Measurements from ENCODE around the gene CAMK1D.
A peak's percentile ranks its signal among the peaks of the same experiment; 100 is the strongest.
"Not testable (repeated sequence)": the region's sequence is repeated elsewhere in the genome, so short reads cannot be mapped to it uniquely, and the experiment has no call there.

The CAMK1D gene

DNA sequence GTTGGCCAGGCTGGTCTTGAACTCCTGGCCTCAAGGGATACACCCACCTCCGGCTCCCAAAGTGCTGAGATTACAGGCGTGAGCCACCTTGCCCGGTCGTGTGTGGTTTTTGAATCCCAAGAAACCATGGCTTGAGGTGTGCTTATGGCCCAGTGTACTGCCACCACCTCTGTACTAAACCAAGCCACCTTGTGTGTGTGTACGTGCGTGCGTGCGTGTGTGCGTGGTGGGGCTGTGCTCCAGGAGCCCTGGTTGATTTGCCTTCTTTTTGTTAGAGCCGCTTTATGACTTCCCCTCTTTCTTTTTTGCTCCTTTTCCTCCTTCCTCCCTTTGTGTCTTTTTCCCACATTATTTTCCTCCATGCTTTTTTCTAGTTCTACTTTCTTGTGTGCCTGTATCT is 121.4 kb downstream of the CAMK1D start:
- no peak for DNase-seq

DNA sequence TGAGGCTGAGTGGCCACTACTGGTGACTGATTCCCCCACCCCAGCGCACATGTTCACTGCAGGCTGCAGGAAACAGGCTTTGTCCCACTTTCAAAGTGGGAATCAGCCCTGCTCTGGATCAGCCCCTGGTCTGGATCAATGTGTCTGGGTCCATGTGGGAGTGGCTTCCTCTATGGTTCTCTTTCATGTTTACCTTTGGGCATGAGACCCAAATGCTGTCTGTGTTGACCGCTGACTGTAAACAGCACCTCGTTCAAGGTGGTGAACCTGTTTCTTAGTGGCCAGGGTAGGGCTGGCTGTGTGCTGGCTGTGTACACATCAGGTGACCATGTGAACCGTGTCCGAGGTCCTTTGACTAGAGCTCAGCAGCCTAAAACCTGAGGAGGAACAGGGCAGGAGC is 121.8 kb downstream of the CAMK1D start:
- DNase-seq = no peak

DNA sequence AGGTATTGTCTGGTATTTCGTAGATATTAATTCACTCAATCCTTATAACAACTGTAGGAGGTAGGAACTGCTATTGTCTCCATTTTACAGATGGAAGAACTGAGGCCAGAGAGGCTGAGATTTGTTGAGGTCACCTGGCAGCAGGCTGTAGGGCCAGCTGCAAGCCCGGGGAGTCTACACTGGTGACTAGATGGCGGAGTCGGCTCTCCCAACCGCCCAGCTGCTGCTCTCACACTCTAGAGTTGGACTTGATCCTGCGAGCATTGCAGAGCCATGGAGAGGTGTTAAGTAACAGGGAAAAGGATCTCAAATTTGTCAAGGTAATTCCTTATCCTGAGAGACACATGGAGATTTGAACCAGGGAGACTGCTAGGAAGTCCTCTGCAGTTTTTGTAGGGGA is 124.1 kb downstream of the CAMK1D start:
- DNase-seq = no peak

DNA sequence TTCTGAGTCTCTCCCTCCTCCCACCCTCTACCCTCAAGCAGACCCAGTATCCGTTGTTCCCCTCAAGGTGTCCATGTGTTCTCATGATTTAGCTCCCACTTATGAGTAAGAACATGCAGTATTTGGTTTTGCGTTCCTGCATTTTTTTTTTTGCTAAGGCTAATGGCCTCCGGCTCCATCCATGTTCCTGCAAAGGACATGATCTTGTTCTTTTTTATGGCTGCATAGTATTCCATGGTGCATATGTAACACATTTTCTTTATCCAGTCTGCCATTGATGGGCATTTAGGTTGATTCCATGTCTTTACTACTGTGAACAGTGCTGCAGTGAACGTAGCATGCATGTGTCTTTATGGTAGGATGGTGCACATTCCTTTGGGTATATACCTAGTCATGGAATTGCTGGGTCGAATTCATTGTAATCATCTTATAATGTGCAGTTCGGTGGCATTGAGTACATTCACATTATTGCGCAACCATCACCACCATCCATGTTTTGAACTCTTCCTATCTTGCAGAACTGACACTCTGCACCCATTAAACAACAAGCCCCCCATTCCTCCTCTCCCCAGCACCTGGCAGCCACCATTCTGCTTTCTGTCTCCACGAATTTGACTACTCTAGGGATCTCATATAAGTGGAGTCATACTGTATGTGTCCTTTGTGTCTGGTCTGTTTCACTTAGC is 125.5 kb downstream of the CAMK1D start:
- no peak for DNase-seq

DNA sequence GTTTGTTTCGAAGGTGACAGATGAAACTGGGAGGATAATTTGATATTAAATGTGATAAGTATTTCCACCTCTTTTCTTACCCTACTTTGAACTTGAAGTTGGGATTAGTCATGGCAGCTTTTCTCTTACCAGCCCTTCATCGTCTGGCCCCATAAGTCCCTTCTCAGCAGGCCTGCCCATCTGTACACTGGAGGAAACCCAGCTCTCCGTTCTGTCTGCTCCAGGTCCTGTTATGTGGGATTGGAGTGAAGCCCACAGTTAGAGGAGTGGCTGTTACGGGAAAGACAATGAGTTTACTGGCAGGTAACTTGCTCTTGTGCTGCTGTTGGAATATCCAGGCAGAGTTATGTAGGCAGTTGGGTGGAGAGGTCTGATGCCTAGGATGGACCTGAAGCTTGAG is 127.3 kb downstream of the CAMK1D start:
- no peak for DNase-seq

DNA sequence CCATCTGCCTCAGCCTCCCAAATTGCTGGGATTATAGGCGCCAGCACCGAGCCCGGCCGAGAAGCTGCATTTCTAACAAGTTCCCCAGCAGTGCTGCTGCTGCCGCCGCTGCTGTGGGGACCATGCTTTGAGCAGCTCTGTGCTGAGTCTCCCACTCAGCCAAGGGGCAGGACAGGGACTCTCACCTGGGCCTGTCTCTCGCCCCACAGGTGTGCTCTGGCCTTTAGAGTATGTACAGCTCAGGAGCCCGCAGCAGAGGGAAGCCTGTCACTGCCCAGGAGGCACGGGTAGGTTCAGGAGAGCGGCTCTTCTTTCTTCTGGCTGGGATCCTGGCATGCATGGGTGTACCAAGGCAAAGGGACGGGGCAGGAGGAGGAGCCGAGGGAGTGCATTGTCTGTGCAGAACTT is 130.1 kb downstream of the CAMK1D start:
- DNase-seq = no peak

DNA sequence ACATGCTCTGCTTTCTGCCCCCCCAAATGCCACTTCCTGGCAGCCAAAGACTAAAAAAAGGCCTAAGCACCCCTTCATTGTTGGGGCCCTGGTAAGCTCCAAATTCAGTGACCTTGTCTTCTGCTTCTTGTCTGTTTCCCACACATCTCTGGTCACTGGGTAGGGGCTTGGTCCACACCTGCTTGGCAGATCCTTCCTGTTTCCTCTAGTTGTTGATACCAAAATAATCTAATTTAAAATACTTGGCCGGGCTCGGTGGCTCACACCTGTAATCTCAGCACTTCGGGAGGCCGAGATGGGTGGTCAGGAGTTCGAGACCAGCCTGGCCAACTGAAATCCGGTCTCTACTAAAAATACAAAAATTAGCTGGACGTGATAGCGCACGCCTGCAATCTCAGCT is 130.6 kb downstream of the CAMK1D start:
- no peak for DNase-seq

DNA sequence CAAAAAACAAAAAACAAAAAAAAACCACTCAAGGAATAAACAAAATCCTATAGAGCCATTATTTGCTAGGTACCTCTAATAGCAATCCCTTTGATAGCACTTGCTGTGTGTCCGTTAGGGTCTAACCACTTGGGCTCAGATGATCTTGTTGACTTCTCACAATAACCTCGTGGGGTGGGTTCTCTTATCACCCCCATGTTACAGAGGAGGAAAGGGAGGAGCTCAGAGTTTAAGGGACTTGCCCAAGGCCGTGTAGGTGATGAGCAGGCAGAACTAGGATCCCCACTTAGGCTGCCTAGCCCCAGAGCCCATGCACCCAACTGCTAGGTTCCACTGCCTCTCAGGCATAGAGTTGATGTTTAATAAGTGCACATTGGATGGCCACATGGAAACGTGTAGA is 131.1 kb downstream of the CAMK1D start:
- DNase-seq = no peak

DNA sequence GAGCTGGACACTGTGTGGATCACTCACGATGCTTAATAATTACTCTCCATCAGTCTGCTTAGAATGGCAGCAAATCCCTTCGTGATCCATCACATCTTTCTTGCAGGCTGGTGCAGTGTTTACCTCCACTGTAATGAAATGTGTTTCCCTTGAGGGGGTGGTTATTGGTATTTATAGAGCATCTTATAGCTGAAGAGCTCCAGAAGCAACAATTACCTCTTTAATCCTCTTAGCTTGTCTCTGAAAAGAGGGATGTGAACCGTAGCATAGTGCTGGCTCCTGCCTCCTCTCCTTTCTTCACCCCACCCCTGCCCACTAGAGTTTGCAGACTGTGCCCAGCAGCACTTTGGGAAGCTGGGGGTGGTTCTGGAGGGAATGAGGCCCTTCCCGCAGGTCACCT is 132.6 kb downstream of the CAMK1D start:
- no peak for DNase-seq

DNA sequence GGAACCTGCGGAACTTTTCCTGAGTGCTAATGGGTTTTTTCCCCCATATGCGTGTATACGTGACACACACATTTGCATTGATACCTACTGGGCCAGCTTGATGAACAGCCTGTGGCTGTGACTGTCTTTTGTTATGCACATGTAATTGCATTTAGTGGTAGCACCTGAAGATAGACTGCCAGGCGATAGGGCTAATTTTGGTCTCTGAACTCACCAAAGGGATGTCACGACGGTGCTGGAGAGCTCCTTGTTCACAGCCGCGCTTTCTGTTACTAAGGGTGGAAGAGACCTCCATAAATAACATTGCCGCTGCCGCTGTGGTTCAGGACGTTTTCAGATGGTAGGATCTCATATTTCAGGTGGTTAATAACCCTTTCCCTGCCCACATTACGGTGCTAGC is 133.2 kb downstream of the CAMK1D start:
- DNase-seq = no peak

DNA sequence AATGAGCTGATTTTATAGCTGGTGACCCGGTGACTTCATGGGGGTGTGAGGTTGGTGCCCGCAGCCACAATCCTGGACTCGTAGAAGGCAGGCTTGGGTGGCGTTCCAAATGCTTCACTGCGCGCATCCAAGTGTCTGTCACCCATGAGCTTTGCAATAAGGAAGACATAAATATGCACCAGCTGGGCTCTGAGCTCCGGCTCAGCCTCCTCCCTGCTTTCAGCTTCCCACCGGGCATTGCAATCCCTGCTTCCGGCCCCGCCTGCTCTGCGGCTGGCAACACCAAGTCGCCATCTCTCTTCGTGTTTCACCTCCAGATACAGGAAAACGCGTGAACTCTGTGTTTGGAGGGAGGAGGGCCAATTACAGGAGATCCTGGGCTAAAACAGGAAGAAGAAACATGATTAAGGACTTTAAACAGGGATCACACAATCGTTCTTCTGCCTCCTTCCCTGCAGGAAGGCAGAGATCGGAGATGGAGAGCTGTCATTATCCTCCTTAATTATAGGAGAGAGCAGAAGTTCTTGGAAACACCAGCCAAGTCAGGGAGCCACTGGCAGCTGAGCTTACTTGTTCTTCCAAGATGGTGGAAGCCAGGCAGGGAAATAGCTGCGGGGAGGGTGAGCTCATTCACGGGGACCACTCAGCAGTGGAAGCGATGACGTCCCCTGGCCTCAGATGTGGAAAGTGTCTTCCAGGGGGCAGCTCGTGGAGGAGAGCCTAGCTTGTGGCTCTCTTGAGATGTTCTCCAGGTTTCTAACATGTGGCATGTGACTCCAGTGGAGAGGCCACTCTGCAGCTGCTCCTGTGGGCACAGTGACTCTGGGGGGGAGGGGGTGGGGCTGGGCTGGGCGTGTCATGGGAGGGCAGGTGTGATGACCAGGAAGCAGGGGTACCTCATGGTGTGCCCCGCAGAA is 134.9 kb downstream of the CAMK1D start:
- DNase-seq = no peak

DNA sequence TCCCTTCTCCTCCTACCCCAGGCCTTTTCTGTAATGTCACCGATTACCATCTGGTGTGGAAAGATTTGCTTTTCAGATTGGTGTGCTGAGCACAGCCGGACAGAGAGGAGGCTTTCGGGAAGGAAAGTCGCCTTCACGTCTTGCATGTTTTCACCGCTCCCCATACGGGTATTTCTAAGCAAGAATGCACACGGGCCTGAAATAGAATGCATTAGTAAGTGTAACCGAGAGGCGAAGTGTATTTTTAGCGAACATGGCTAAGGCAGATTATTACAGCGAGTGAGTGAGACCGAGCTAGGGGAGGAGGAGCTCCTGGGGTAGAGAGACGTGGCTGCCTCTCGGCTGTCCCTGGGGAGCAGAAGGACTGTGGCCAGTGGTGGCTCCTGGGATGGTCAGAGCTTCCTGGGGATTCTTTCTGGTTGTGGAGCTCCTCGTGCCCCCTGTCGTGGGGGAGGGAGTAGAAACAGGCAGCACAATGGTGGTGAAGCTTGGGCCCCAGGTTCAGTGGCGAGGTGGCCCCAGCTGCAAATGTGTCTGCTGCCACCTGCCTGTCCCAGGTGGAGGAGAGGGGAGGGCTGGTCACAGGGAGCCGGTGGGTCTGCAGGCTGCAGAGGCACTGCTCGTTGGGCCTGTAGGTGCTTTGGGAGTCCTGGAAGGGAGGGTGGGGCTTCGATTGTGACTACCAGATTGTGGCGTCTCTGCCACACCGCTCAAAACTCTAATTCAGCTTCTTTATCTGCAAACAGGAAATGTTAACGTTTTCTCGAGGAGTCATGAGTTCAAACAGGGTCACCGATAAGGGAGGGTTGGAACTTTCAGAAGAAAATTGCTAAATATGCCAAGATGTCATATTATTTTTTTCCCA is 135.8 kb downstream of the CAMK1D start:
- DNase-seq = peak; percentile 39

DNA sequence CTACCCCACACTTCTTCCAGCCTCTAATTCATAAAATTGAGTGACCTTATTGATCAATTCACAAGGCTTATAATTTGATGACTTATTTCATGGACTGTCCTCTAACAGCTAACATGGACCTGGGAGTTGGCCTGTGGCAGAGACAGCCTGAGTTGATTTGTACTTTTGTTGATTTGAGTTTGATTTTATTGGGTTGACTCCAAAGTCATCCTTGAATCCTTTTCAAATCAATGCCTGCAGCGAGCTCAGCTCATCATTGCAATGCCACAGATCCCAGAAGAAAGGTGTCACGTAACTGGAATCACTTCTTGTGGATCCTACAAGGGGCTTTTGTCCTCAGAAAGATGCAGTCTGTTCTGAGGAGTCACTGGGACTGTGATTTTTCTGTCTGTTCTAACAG is 138.0 kb downstream of the CAMK1D start:
- DNase-seq = no peak

DNA sequence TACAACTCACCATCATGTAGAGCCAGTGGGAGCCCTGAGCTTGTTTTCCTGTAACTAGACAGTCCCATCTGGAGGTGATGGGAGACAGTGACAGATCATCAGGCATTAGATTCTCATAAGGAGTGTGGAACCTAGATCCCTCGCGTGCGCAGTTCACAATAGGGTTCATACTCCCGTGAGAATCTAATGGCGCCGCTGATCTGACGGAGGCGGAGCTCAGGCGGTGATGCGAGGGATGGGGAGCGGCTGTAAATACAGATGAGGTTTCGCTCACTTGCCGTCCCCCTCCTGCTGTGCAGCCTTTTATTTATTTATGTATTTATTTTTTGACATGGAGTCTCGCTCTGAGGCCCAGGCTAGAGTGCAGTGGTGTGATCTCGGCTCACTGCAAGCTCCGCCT is 139.3 kb downstream of the CAMK1D start:
- no peak for DNase-seq

DNA sequence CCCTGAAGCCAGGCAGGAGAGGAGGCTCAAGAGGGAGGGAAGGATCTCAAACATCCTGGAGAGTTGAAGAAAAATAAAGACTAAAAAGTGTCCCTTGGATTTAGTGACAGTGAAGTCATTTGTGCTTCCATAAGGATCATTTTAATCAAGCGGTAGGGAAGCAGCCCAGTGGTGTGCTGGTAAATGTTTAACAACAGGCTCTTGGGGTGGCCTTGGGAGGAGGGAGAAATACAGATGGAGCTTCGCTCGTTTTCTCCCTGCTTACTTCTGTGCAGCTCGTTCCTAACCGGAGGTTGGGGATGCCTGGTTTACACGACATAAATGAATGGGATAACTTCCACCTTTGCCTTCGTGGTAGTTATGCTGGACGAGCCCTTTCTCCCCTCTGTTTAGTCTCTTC is 140.0 kb downstream of the CAMK1D start:
- no peak for DNase-seq

DNA sequence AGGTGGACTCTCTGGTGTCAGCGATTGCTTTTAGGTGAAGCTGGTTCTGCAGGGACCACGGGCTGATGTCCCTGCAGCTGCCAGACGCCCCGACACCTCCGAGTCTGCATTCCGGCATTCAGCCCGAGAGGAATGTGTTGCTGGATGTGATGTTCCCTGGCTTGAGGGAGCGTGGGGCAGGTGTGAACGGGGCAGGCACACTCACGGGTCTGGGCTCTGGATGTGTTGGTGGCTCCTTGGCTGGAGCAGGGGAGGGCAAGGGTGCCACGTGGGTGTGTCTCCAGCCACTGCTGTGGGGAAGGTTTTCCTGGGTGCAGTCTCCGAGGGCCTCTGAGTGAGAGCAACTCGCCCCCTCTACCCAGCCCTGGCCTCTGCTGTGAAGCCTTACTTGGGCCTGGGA is 140.5 kb downstream of the CAMK1D start:
- DNase-seq = no peak

DNA sequence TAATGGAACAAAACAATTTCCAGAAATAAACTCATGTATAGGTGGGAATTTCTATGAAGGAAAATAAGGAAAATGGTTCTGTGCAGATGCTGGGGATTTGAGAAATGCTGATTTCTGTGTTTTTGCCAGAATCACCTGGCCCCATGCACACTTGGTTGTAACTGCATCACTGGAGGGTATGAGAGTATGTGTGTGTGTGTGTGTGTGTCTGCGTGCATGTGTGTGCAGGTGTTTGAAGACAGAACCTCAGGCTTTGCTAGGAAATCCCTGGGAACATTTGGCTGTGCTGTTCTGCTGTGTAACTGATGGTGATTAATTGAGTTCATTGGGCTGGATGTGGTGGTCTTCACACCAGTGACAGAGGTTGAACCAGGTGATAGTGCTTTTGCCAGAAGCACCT is 141.6 kb downstream of the CAMK1D start:
- no peak for DNase-seq

DNA sequence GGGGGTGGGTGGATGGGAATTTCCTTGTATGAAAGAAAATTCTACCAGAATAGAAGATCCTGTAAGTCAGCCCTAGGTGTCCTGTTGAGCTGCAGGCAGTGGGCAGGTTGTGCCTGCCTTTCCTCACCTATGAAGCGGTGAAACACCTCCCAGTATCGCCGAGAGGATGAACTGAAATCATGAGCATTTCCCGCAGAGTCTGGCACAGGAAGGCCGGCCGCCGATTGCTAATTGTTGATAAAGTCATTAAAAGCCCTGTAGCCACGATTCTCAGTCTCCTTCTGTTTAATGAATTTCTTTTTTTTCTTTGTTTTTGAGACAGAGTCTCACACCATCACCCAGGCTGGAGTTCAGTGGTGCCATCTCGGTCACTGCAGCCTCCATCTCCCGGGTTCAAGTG is 142.1 kb downstream of the CAMK1D start:
- DNase-seq = no peak

DNA sequence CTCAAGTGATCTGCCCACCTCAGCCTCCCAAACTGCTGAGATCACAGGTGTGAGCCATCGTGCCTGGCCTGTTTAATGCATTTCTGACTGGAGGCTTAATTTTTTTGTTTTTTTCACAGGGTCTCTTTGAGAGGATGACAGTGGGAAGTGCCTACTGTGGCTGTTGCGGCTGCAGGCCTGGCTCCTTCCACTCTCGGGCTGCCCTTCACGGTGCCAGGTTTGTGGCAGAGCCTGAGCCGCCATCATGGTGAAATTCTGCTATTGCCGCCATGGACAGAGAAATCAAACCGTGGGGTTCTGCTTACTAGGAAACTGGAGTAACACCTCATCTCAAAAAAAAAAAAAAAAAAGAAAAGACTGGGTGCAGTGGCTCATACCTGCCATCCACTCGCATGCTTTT is 142.7 kb downstream of the CAMK1D start:
- no peak for DNase-seq

DNA sequence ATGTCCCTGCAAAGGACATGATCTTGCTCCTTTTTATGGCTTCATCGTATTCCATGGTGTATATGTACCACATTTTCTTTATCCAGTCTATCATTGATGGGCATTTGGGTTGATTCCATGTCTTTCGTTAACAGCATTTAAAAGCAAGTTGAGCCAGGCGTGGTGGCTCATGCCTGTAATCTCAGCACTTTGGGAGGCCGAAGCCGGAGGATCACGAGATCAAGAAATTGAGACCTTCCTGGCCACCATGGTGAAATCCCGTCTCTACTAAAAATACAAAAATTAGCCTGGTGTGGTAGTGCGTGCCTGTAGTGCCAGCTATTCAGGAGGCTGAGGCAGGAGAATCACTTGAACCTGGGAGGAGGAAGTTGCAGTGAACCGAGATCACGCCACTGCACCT is 147.7 kb downstream of the CAMK1D start:
- DNase-seq = not testable (repeated sequence)

DNA sequence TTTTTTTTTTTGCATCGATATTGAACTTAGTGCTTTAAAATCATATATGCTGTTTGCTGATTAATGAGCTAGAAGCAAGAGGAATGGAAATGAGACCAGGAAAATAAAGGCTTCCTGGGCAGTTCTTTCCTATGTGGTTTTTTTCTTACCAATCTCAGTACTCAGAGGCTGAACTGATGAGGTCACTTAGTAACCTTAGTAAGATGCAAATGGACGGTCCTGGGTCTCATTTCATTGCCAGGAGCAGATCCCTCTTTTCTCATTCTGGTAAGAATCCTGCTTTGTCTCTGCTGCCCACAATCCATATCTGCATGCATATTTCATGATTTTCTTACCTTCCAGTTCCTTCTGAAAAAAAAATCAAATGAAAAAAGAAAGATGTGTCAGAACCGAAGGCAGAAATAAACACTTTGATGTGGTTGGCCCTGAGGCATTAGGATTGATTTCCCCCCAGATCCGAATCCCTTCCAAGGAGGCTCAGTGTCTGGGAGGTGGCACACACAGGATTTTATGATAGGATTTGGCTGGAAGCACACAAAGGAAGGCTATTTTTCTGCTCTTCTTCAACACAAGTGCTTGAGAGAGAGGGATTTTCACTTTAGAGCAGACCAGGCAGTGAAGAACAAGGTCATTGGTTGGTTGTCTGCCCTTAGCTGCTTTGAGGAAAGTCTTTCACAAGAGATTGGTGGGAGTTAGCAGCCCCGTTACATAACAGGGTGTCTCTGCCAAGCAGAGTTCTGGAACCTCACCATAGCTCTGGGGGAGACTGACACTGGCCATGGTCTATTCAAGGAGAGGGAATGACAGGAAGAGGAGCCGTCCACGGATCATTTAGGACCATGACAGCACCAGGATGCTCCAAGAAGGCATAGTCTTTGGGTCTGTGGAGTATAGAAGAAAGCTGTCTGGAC is 150.0 kb downstream of the CAMK1D start:
- no peak for DNase-seq
